Fibroblast of skin of left biceps (primary cell): ENCODE measurements around the gene ARMC12.
"Not testable (repeated sequence)": the region's sequence is repeated elsewhere in the genome, so short reads cannot be mapped to it uniquely, and the experiment has no call there.

Source experiments
- DNase-seq, 2 experiments: peaks; one replicate each; pipeline ENCODE4 v3.0.0-alpha.2; 2013; ENCODE audit warnings: low read depth in 2 of 2

The ARMC12 gene

GRCh38 chr6:35736982-35737412 lies at the start of gene ARMC12:
Gene ARMC12 (plus strand): TSS chr6:35737032. CDS start chr6:35737109, 77 bp downstream.
- DNase-seq, result no peak

GRCh38 chr6:35687658-35688604 lies 48.9 kb upstream of the ARMC12 start:
- no peak for DNase-seq

- DNase-seq, result peak; percentile 40 to 67
These were observed 48.1 kb upstream of the ARMC12 start, which contains the start of gene FKBP5 for GRCh38 chr6:35688605-35689322. Gene FKBP5 (minus strand): TSS chr6:35688915. CDS start chr6:35642824, 46,091 bp downstream.

GRCh38 chr6:35690006-35690405 lies 46.8 kb upstream of the ARMC12 start:
- not testable (repeated sequence) for DNase-seq

- DNase-seq, result no peak
These were observed 46.3 kb upstream of the ARMC12 start for GRCh38 chr6:35690484-35690883.

- DNase-seq, result no peak
These were observed 45.6 kb upstream of the ARMC12 start for GRCh38 chr6:35691027-35691824.

- DNase-seq, result no peak
These were observed 42.4 kb upstream of the ARMC12 start for GRCh38 chr6:35694462-35694861.

- not testable (repeated sequence) for DNase-seq
These were observed 38.4 kb upstream of the ARMC12 start for GRCh38 chr6:35698430-35698829.

- DNase-seq, result no peak
These were observed 38.0 kb upstream of the ARMC12 start for GRCh38 chr6:35698858-35699257.

- no peak for DNase-seq
These were observed 33.3 kb upstream of the ARMC12 start for GRCh38 chr6:35703554-35703953.

- no peak for DNase-seq
These were observed 30.4 kb upstream of the ARMC12 start for GRCh38 chr6:35706468-35706867.

- DNase-seq, result no peak
These were observed 29.0 kb upstream of the ARMC12 start for GRCh38 chr6:35707714-35708407.

GRCh38 chr6:35708585-35708984 lies 28.2 kb upstream of the ARMC12 start:
- no peak for DNase-seq

GRCh38 chr6:35710241-35710847 lies 26.5 kb upstream of the ARMC12 start:
- no peak for DNase-seq

- DNase-seq, result no peak
These were observed 25.1 kb upstream of the ARMC12 start for GRCh38 chr6:35711731-35712130.

- no peak for DNase-seq
These were observed 23.6 kb upstream of the ARMC12 start for GRCh38 chr6:35713006-35713767.

- no peak for DNase-seq
These were observed 20.0 kb upstream of the ARMC12 start for GRCh38 chr6:35716798-35717197.

- no peak for DNase-seq
These were observed 19.1 kb upstream of the ARMC12 start for GRCh38 chr6:35717449-35718374.

- no peak for DNase-seq
These were observed 18.5 kb upstream of the ARMC12 start for GRCh38 chr6:35718375-35718736.
